HFFc6 (cell line): ENCODE results near the gene NECAB3. TPM values are rescaled to one million over a fixed set of nuclear protein-coding genes. Genes with fewer than 3 reads are reported as not detected.

ENCODE experiments used
- DNase-seq: peaks from one replicate; pipeline ENCODE4 v3.0.0-alpha.2; 2018
- H3K27ac Mint-ChIP-seq: 2 replicates; pipeline ENCODE4 v1.8.0; 2020; ENCODE audit warnings: mild to moderate bottlenecking, mixed read lengths
- H3K27me3 Mint-ChIP-seq: 2 replicates; pipeline ENCODE4 v1.8.0; 2021; ENCODE audit warnings: mild to moderate bottlenecking, moderate library complexity, mixed read lengths; ENCODE audit not compliant: insufficient read depth
- H3K36me3 Mint-ChIP-seq: 2 replicates; pipeline ENCODE4 v1.8.0; 2021; ENCODE audit warnings: low read depth, mixed read lengths
- H3K4me1 Mint-ChIP-seq: 2 replicates; pipeline ENCODE4 v1.8.0; 2020; ENCODE audit warnings: low read depth, mixed read lengths
- H3K4me3 Mint-ChIP-seq: 2 replicates; pipeline ENCODE4 v1.8.0; 2020; ENCODE audit warnings: mild to moderate bottlenecking, moderate library complexity, mixed read lengths
- H3K9me3 Mint-ChIP-seq: 2 replicates; pipeline ENCODE4 v1.8.0; 2020; ENCODE audit warnings: mild to moderate bottlenecking, mixed read lengths
- CTCF ChIP-seq: fragments of 200-600 bp; sonication (generic); IDR thresholded peaks from 2 replicates; pipeline ENCODE4 v1.5.0; 2021; ENCODE audit warnings: antibody characterized with exemption, mild to moderate bottlenecking
- total RNA-seq, 6 experiments: library from RNA; stranded (reverse); fragmentation: NEBNext Ultra II Directional; extraction: Animal tissue kit (Norgen Biotek cat#: 25700); gene quantifications; 2 replicates in 1 of 6; 3 replicates in 5 of 6; pipeline ENCODE4 v1.2.3, GENCODE V29; 2021

NECAB3 gene
- total RNA-seq, 6 experiments from 2014 or later = 24.9 to 30.0 (median 27.0) TPM

GRCh38 chr20:33612001-33612400, 62.2 kb downstream of the NECAB3 start:
- DNase-seq = no peak
- Mint-ChIP-seq H3K27me3 (no peaks in the 10 kb centered on the region; the same call in 1 of the 2 replicates), H3K9me3 (no peaks in the 10 kb centered on the region), H3K36me3 (0 out of 2 replicates have a peak, but pooled peaks cover 5% of the 10 kb centered on the region), H3K27ac (no peak overlapping the region), H3K4me3 (no peak overlapping the region), H3K4me1 (no peaks in the 10 kb centered on the region)
- TF ChIP-seq CTCF = no peak

GRCh38 chr20:33611106-33611505, 63.1 kb downstream of the NECAB3 start:
- no peaks in the 10 kb centered on the region for H3K4me1 Mint-ChIP-seq
- TF ChIP-seq CTCF = no peak

GRCh38 chr20:33609504-33609903, 64.7 kb downstream of the NECAB3 start:
- no peak for TF ChIP-seq CTCF
- Mint-ChIP-seq H3K4me3 (no peak overlapping the region), H3K9me3 (no peaks in the 10 kb centered on the region), H3K4me1 (no peaks in the 10 kb centered on the region), H3K36me3 (0 out of 2 replicates have a peak, but pooled peaks cover 5% of the 10 kb centered on the region), H3K27ac (no peak overlapping the region), H3K27me3 (no peaks in the 10 kb centered on the region)
- no peak for DNase-seq

More at GRCh38 chr20:33611106-33611505, 63.1 kb downstream of the NECAB3 start:
- H3K4me3 Mint-ChIP-seq = no peak overlapping the region
- H3K27me3 Mint-ChIP-seq = no peaks in the 10 kb centered on the region; the same call in 1 of the 2 replicates
- no peak for DNase-seq
- H3K9me3 Mint-ChIP-seq = no peaks in the 10 kb centered on the region
- no peak overlapping the region for H3K27ac Mint-ChIP-seq
- H3K36me3 Mint-ChIP-seq = 0 out of 2 replicates have a peak, but pooled peaks cover 5% of the 10 kb centered on the region

Other genes starting within 250 kb of the NECAB3 start
- 10 to 100 TPM; 13.9 to 22.2 (median 20.9) TPM for gene SNTA1, start 230.7 kb downstream of the NECAB3 start, total RNA-seq
- gene CBFA2T2, start 184.3 kb downstream of the NECAB3 start, total RNA-seq = 1 to 10 TPM; 7.0 to 9.1 (median 8.0) TPM
- under 1 TPM in 5 of 6 experiments, not detected in 1; 0.10 to 0.31 (median 0.23) TPM for gene C20orf144, start 12.1 kb downstream of the NECAB3 start, total RNA-seq
- 1 to 10 TPM; 1.6 to 2.3 (median 1.8) TPM for gene ACTL10, start 7.5 kb downstream of the NECAB3 start, total RNA-seq
- gene E2F1, start 12.0 kb upstream of the NECAB3 start, total RNA-seq = 10 to 100 TPM; 11.3 to 21.7 (median 20.2) TPM
- gene PXMP4, start 45.9 kb upstream of the NECAB3 start, total RNA-seq = 10 to 100 TPM in 4 of 6 experiments, 1 to 10 TPM in 2; 8.3 to 14.4 (median 11.4) TPM
- gene ZNF341, start 57.6 kb upstream of the NECAB3 start, total RNA-seq = 1 to 10 TPM; 3.2 to 4.1 (median 3.6) TPM
- 10 to 100 TPM; 81.2 to 94.2 (median 86.1) TPM for gene CHMP4B, start 136.9 kb upstream of the NECAB3 start, total RNA-seq